ENCODE data around the gene DUSP6. TPM values are rescaled to one million over a fixed set of nuclear protein-coding genes. Genes with fewer than 3 reads are reported as not detected.

The DUSP6 gene
- total RNA-seq, 1 experiment from 2014 or later, result 20.3 TPM

DNA sequence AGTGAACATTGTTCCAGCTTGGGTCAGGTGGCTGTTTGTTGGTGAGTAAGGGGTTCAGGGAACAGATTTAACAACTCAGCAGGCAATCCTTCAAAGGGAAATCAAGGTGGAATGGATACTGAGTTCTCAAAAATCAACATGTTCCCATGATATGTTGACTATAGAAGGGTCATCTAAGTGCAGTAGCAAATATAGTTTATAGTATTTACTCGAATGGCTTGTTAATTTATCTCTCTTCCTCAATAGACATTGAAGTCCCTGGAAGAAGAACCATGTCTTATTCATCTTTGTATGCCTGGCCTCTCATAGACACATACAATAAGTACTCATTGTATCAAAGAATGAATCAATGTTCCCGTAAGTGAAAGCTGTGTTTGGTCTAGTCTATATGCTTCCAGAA lies 24.5 kb upstream of the DUSP6 start:
- TF ChIP-seq SIN3A (IDR thresholded peaks at IDR 0.05; ENCODE audit: borderline replicate concordance, insufficient read depth, low read depth, low read length) (no peak), POLR2AphosphoS5 (IDR thresholded peaks at IDR 0.05; ENCODE audit: low read depth, low read length) (no peak), TCF7L2 (IDR thresholded peaks at IDR 0.05; ENCODE audit: low read depth, low read length) (no peak)
- TF ChIP-seq, protein P1, sequence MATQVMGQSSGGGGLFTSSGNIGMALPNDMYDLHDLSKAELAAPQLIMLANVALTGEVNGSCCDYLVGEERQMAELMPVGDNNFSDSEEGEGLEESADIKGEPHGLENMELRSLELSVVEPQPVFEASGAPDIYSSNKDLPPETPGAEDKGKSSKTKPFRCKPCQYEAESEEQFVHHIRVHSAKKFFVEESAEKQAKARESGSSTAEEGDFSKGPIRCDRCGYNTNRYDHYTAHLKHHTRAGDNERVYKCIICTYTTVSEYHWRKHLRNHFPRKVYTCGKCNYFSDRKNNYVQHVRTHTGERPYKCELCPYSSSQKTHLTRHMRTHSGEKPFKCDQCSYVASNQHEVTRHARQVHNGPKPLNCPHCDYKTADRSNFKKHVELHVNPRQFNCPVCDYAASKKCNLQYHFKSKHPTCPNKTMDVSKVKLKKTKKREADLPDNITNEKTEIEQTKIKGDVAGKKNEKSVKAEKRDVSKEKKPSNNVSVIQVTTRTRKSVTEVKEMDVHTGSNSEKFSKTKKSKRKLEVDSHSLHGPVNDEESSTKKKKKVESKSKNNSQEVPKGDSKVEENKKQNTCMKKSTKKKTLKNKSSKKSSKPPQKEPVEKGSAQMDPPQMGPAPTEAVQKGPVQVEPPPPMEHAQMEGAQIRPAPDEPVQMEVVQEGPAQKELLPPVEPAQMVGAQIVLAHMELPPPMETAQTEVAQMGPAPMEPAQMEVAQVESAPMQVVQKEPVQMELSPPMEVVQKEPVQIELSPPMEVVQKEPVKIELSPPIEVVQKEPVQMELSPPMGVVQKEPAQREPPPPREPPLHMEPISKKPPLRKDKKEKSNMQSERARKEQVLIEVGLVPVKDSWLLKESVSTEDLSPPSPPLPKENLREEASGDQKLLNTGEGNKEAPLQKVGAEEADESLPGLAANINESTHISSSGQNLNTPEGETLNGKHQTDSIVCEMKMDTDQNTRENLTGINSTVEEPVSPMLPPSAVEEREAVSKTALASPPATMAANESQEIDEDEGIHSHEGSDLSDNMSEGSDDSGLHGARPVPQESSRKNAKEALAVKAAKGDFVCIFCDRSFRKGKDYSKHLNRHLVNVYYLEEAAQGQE (IDR thresholded peaks at IDR 0.05; ENCODE audit: insufficient read depth in 1 of 2, low read depth in 2 of 2, low read length in 1 of 2), result no peak
- TF ChIP-seq, protein P2, sequence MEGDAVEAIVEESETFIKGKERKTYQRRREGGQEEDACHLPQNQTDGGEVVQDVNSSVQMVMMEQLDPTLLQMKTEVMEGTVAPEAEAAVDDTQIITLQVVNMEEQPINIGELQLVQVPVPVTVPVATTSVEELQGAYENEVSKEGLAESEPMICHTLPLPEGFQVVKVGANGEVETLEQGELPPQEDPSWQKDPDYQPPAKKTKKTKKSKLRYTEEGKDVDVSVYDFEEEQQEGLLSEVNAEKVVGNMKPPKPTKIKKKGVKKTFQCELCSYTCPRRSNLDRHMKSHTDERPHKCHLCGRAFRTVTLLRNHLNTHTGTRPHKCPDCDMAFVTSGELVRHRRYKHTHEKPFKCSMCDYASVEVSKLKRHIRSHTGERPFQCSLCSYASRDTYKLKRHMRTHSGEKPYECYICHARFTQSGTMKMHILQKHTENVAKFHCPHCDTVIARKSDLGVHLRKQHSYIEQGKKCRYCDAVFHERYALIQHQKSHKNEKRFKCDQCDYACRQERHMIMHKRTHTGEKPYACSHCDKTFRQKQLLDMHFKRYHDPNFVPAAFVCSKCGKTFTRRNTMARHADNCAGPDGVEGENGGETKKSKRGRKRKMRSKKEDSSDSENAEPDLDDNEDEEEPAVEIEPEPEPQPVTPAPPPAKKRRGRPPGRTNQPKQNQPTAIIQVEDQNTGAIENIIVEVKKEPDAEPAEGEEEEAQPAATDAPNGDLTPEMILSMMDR (IDR thresholded peaks at IDR 0.05), result no peak
- no peaks in the 10 kb centered on the region for H3K36me3 ChIP-seq (ENCODE audit: control insufficient read depth, insufficient read depth, low read length)
- intact Hi-C loops (cut with micrococcal nuclease; ENCODE audit: unreplicated experiment), result no loop called here
- no peaks in the 10 kb centered on the region for H3K4me1 ChIP-seq (ENCODE audit: control insufficient read depth, insufficient read depth, low read length)
- BruUV-seq (replicated peaks), result no TSS peak
- H3K9me3 ChIP-seq (ENCODE audit: control insufficient read depth, insufficient read depth, low read depth, low read length), result no peaks in the 10 kb centered on the region
- H3K27me3 ChIP-seq (ENCODE audit: control insufficient read depth, insufficient read depth, low read length), result no peaks in the 10 kb centered on the region
- H3K4me3 ChIP-seq (ENCODE audit: low read depth in 2 of 2, low read length in 2 of 2), result no peak overlapping the region
- POLR2A ChIA-PET, result no interaction called here
- no peak overlapping the region for H3K27ac ChIP-seq (ENCODE audit: low read length)
- no peak for ATAC-seq
- DNase-seq (ENCODE audit: low read depth, low spot score), result no peak
- in situ Hi-C loops (cut with HindIII; ENCODE audit: low pct_unique_long_range_greater_than_20kb, low sequenced_read_pairs), result no loop called here
- CTCF ChIA-PET, result no interaction called here

DNA sequence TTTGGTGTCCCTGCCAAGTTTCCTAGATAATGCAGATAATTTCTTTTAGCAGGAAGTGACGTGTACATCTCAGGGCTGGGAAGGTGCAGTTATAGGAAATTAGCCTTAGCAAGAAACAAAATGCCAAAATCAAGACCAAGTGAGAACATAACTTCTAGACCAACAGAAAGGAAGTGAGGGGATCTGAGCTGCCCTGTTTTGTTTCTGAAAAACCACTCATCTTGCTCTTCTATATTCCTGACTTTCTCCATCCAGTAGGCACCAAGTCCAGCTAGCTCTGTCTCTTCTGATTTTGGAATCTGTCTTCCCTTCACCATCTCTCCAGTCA lies 23.9 kb upstream of the DUSP6 start:
- POLR2A ChIA-PET, result no interaction called here
- CTCF ChIA-PET, result no interaction called here
- Histone ChIP-seq H3K27ac (ENCODE audit: low read length) (no peak overlapping the region), H3K4me1 (ENCODE audit: control insufficient read depth, insufficient read depth, low read length) (no peaks in the 10 kb centered on the region), H3K9me3 (ENCODE audit: control insufficient read depth, insufficient read depth, low read depth, low read length) (no peaks in the 10 kb centered on the region), H3K36me3 (ENCODE audit: control insufficient read depth, insufficient read depth, low read length) (no peaks in the 10 kb centered on the region), H3K4me3 (ENCODE audit: low read depth in 2 of 2, low read length in 2 of 2) (no peak overlapping the region), H3K27me3 (ENCODE audit: control insufficient read depth, insufficient read depth, low read length) (no peaks in the 10 kb centered on the region)
- in situ Hi-C loops (cut with HindIII; ENCODE audit: low pct_unique_long_range_greater_than_20kb, low sequenced_read_pairs) (no loop called here), intact Hi-C loops (cut with micrococcal nuclease; ENCODE audit: unreplicated experiment) (no loop called here)
- DNase-seq (ENCODE audit: low read depth, low spot score), result no peak
- TF ChIP-seq SIN3A (IDR thresholded peaks at IDR 0.05; ENCODE audit: borderline replicate concordance, insufficient read depth, low read depth, low read length), result no peak
- TF ChIP-seq POLR2AphosphoS5 (IDR thresholded peaks at IDR 0.05; ENCODE audit: low read depth, low read length), result no peak
- no peak for TF ChIP-seq TCF7L2 (IDR thresholded peaks at IDR 0.05; ENCODE audit: low read depth, low read length)
- TF ChIP-seq, protein P1 (IDR thresholded peaks at IDR 0.05; ENCODE audit: insufficient read depth in 1 of 2, low read depth in 2 of 2, low read length in 1 of 2), result no peak
- TF ChIP-seq, protein P2 (IDR thresholded peaks at IDR 0.05), result no peak
- no peak for ATAC-seq
- BruUV-seq (replicated peaks), result no TSS peak

Data from Panc1 (cell line).